GM10266 (cell line): ENCODE measurements around the gene FYTTD1.

Experiments used
- DNase-seq: peaks from one replicate; pipeline ENCODE4 v3.0.0; 2012; ENCODE audit errors: extremely low spot score
- CTCF ChIP-seq: IDR thresholded peaks from 2 replicates; pipeline ENCODE4 v1.5.1; 2012; ENCODE audit warnings: mild to moderate bottlenecking, low read depth; ENCODE audit not compliant: control insufficient read depth, insufficient read depth; ENCODE audit errors: missing control alignments

FYTTD1 gene

DNA sequence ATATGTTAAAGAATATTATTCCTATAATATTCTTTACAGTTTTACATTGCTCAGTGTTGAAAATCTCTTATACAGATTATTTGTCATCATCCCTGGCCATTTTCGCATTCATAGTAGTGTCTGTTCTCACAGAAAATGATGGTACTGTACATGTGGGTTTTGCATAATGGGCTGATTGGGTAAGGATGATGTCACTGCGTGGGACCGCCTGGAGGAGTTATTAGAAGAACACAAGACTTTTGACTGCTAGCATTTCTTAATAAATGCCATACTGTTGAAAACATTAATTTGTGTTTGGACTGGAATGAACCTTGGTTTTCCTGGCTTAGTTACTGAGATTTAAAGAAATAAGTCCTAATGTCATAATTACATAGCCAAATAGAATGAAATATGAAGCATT lies 61.7 kb downstream of the FYTTD1 start:
- no peak for TF ChIP-seq CTCF
- DNase-seq: no peak

DNA sequence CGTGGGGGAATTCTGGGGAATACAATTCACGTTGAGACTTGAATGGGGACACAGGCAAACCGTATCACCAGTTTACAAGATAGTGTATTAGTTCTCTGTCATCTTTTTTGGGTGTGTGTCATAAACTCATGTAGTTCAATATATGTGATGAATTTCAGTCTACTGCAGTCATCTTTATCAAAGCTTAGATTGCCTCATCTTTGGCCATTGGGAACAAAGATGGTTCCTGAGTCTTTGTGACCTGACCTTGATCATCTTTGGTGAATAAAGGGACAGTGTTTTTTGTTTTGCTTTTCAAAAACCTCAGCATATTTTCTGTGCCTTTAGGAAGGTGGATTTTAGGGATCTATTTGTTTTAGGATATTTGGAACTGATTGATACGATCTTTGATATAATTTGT lies 64.7 kb downstream of the FYTTD1 start:
- DNase-seq: no peak
- no peak for TF ChIP-seq CTCF

- TF ChIP-seq CTCF: no peak
- no peak for DNase-seq
Measured at GRCh38 chr3:197820550-197821335, 71.1 kb downstream of the FYTTD1 start.

- no peak for TF ChIP-seq CTCF
- no peak for DNase-seq
Measured at GRCh38 chr3:197829397-197830045, 79.8 kb downstream of the FYTTD1 start.

DNA sequence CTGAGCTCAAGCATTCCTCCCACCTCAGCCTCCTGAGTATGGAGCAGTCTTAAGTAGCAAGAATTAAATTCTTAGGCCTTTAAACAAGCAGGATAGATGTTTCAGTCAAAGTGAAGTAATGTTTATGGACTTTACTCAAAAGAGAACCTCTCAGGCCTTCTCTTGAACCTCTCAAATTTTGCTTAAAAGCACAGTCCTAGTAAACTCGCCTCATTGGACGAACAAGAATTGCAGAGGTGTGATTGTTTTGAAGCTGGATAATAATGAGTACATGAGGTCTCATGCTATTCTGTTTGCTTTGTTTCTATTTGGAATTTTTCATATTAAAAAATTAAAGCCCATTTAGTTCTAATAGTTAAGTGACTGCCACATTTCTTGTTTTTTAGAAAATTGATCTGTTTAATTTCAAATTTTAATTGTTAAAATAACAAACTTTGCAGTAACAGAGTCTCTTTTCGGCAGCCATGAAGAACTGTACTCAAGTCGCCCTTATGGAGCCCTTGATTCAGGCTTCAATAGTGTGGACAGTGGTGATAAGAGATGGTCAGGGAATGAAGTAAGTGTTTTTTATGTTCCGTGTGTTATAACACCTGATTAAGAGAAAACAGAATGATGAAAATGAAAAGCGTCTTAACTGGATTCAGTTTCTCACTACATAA lies 80.8 kb downstream of the FYTTD1 start:
- TF ChIP-seq CTCF: no peak
- no peak for DNase-seq

GRCh38 chr3:197830967-197831313 lies 81.3 kb downstream of the FYTTD1 start:
- DNase-seq: no peak
- no peak for TF ChIP-seq CTCF
